GM19099 (cell line): ENCODE data around the gene HMCN1.

Experiments
- POLR2A ChIP-seq: IDR thresholded peaks from 3 replicates; pipeline ENCODE4 v1.6.1; 2011; ENCODE audit warnings: low read depth; ENCODE audit not compliant: insufficient read length; ENCODE audit errors: extremely low read depth

The HMCN1 gene

GRCh38 chr1:185856482-185856881 lies 122.3 kb downstream of the HMCN1 start:
- TF ChIP-seq POLR2A, result no peak

GRCh38 chr1:185857442-185857841 lies 123.3 kb downstream of the HMCN1 start:
- TF ChIP-seq POLR2A, result no peak

GRCh38 chr1:185860311-185860710 lies 126.1 kb downstream of the HMCN1 start:
- TF ChIP-seq POLR2A, result no peak

- TF ChIP-seq POLR2A, result no peak
Observed at GRCh38 chr1:185860859-185861258, 126.7 kb downstream of the HMCN1 start.

- TF ChIP-seq POLR2A, result no peak
Observed at GRCh38 chr1:185861630-185862029, 127.4 kb downstream of the HMCN1 start.

GRCh38 chr1:185862235-185862634 lies 128.0 kb downstream of the HMCN1 start:
- no peak for TF ChIP-seq POLR2A

- no peak for TF ChIP-seq POLR2A
Observed at GRCh38 chr1:185864331-185864730, 130.1 kb downstream of the HMCN1 start.

GRCh38 chr1:185864889-185865517 lies 130.8 kb downstream of the HMCN1 start:
- no peak for TF ChIP-seq POLR2A

GRCh38 chr1:185869590-185869989 lies 135.4 kb downstream of the HMCN1 start:
- no peak for TF ChIP-seq POLR2A

- TF ChIP-seq POLR2A, result no peak
Observed at GRCh38 chr1:185871627-185872150, 137.5 kb downstream of the HMCN1 start.

GRCh38 chr1:185874246-185874645 lies 140.1 kb downstream of the HMCN1 start:
- TF ChIP-seq POLR2A, result no peak

- TF ChIP-seq POLR2A, result no peak
Observed at GRCh38 chr1:185880330-185880729, 146.1 kb downstream of the HMCN1 start.

- no peak for TF ChIP-seq POLR2A
Observed at GRCh38 chr1:185880779-185881333, 146.7 kb downstream of the HMCN1 start.

GRCh38 chr1:185886046-185886445 lies 151.9 kb downstream of the HMCN1 start:
- no peak for TF ChIP-seq POLR2A

- no peak for TF ChIP-seq POLR2A
Observed at GRCh38 chr1:185886671-185887070, 152.5 kb downstream of the HMCN1 start.

GRCh38 chr1:185894791-185895190 lies 160.6 kb downstream of the HMCN1 start:
- TF ChIP-seq POLR2A, result no peak
